ENCODE measurements around the gene KRTAP10-11. TPM values are rescaled to one million over a fixed set of nuclear protein-coding genes. Genes with fewer than 3 reads are reported as not detected.
"Not testable (repeated sequence)": the region's sequence is repeated elsewhere in the genome, so short reads cannot be mapped to it uniquely, and the experiment has no call there.

The KRTAP10-11 gene, protein sequence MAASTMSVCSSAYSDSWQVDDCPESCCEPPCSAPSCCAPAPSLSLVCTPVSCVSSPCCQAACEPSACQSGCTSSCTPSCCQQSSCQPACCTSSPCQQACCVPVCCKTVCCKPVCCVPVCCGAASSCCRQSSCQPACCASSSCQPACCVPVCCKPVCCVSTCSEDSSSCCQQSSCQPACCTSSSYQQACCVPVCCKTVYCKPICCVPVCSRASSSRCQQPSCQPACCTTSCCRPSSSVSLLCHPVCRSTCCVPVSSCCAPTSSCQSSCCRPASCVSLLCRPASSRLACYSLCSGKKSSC
- total RNA-seq: not detected

DNA sequence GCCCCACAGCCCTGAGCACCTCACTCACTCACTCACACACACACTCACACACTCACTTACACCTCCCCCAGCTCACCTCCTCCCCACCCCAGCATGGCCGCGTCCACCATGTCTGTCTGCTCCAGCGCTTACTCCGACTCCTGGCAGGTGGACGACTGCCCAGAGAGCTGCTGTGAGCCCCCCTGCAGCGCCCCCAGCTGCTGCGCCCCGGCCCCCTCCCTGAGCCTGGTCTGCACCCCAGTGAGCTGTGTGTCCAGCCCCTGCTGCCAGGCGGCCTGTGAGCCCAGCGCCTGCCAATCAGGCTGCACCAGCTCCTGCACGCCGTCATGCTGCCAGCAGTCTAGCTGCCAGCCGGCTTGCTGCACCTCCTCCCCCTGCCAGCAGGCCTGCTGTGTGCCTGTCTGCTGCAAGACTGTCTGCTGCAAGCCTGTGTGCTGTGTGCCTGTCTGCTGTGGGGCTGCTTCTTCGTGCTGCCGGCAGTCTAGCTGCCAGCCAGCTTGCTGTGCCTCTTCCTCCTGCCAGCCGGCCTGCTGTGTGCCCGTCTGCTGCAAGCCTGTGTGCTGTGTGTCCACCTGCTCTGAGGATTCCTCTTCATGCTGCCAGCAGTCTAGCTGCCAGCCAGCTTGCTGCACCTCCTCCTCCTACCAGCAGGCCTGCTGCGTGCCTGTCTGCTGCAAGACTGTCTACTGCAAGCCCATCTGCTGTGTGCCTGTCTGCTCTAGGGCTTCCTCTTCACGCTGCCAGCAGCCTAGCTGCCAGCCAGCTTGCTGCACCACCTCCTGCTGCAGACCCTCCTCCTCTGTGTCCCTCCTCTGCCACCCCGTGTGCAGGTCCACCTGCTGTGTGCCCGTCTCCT, at the start of gene KRTAP10-11:
TSS of gene KRTAP10-11 (plus strand) at position 49 of the 856 bp plus-strand sequence. CDS start at position 94, 45 bp downstream.
- not testable (repeated sequence) for ATAC-seq (replicated peaks); H3K27ac Mint-ChIP-seq; H3K36me3 Mint-ChIP-seq (ENCODE audit: low read depth); H3K27me3 Mint-ChIP-seq; H3K4me3 Mint-ChIP-seq; H3K4me1 Mint-ChIP-seq
- peaks cover 20% of the 10 kb centered on the region for H3K9me3 Mint-ChIP-seq

DNA sequence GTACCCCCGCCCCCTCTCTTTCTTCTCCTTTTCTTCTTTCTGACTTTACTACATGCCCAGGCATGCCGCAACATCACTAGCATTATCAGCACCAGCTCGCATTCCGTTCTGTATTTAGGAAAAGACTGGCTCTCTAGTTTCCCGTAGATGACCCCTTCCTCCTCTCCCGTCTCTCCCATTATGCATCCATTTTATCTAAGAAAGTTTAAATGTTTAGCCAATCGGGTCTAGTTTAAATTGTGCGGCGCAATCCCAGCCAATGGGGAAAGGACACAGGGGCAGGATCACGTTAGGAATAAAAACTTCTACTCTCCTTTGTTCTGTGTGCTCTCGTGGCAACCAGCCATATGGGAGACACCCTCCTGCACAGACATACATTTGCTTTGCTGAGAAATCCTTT, 48.2 kb upstream of the KRTAP10-11 start:
- H3K27me3 Mint-ChIP-seq: peaks cover 4% of the 10 kb centered on the region
- peaks cover 5% of the 10 kb centered on the region for H3K9me3 Mint-ChIP-seq
- no peaks in the 10 kb centered on the region for H3K36me3 Mint-ChIP-seq (ENCODE audit: low read depth)
- ATAC-seq (replicated peaks): no peak
- H3K4me3 Mint-ChIP-seq: no peak overlapping the region
- no peaks in the 10 kb centered on the region for H3K4me1 Mint-ChIP-seq
- H3K27ac Mint-ChIP-seq: no peak overlapping the region

DNA sequence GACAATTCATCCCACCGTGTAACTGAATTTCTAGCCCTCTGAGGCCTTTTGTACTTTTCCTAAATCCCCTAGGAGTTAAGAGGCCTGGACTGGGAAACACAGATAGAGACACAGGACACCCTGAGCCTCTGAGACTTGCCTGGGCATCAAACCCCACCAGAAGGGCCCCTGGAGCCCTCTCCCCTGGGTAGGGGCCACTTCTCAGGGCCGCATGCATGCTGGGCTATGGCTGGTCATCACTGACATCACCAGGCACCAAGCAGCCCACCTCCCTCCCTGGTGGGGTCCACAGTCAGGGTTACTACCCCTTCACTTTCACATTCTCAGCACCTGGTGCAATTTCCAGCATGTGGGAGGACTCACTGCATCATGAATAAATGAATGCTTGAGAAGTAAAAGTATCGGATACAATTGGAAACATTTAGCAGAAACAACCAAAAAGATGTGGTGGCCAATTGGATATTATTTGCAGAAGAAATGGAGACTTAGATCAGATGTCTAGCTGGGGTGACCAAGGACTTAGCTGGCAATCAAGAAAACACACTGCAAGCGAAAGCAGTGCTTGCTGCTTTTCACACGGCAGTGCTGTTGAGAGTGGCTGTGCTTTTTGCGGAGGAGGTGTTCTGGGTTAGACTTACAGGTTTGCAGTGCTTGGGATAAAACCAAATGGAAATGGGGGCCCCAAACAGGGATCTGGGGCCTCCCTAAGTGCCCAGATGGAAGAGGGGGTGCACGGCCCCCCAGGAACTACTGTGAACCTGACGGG, 46.8 kb upstream of the KRTAP10-11 start:
- peaks cover 5% of the 10 kb centered on the region for H3K9me3 Mint-ChIP-seq
- H3K36me3 Mint-ChIP-seq (ENCODE audit: low read depth): no peaks in the 10 kb centered on the region
- ATAC-seq (replicated peaks): no peak
- no peak overlapping the region for H3K27ac Mint-ChIP-seq
- H3K4me1 Mint-ChIP-seq: no peaks in the 10 kb centered on the region
- peaks cover 4% of the 10 kb centered on the region for H3K27me3 Mint-ChIP-seq
- H3K4me3 Mint-ChIP-seq: no peak overlapping the region

DNA sequence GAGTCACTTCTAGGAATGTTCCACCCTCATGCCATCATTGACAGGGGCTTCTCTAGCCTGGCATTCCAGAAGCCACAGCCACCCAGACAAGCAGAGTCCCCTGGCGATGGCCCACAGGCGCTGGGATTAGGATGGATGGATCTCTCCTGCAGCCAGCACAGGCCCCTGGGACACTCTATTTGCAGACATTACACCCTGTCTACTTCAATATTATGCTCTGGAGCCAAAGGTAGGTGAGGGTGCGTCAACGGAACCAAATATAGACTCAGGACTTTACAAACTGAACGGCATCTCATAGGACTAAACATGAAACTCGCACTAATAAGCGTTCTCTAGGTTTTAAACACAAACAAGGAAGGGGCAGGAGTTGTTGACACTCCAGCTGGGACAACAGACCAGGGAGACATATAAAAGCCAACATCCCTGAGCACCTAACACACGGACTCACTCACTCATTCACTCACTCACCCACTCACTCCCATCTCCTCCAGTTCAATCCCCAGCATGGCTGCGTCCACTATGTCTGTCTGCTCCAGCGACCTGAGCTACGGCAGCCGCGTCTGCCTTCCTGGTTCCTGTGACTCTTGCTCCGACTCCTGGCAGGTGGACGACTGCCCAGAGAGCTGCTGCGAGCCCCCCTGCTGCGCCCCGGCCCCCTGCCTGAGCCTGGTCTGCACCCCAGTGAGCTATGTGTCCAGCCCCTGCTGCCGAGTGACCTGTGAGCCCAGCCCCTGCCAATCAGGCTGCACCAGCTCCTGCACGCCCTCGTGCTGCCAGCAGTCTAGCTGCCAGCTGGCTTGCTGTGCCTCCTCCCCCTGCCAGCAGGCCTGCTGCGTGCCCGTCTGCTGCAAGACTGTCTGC, 45.9 kb upstream of the KRTAP10-11 start, which contains the start of gene KRTAP10-7:
TSS of gene KRTAP10-7 (plus strand) at position 480 of the 861 bp plus-strand sequence. CDS start at position 505, 25 bp downstream.
- H3K27me3 Mint-ChIP-seq; H3K9me3 Mint-ChIP-seq; H3K27ac Mint-ChIP-seq; ATAC-seq (replicated peaks); H3K4me3 Mint-ChIP-seq; H3K4me1 Mint-ChIP-seq; H3K36me3 Mint-ChIP-seq (ENCODE audit: low read depth): not testable (repeated sequence)

- not testable (repeated sequence) for H3K4me3 Mint-ChIP-seq, H3K9me3 Mint-ChIP-seq
Observed at GRCh38 chr21:44601091-44601490, 45.1 kb upstream of the KRTAP10-11 start.

GRCh38 chr21:44601596-44602462, 44.4 kb upstream of the KRTAP10-11 start:
- no peak for ATAC-seq (replicated peaks)
- Mint-ChIP-seq H3K27ac (no peak overlapping the region), H3K27me3 (peaks cover 4% of the 10 kb centered on the region), H3K4me1 (no peaks in the 10 kb centered on the region), H3K36me3 (ENCODE audit: low read depth) (no peaks in the 10 kb centered on the region), H3K9me3 (peaks cover 8% of the 10 kb centered on the region), H3K4me3 (no peak overlapping the region)

More at GRCh38 chr21:44601091-44601490, 45.1 kb upstream of the KRTAP10-11 start:
- H3K36me3 Mint-ChIP-seq (ENCODE audit: low read depth); H3K27ac Mint-ChIP-seq; ATAC-seq (replicated peaks); H3K27me3 Mint-ChIP-seq; H3K4me1 Mint-ChIP-seq: not testable (repeated sequence)

GRCh38 chr21:44602463-44602850, 43.8 kb upstream of the KRTAP10-11 start:
- H3K4me1 Mint-ChIP-seq: no peaks in the 10 kb centered on the region
- peaks cover 4% of the 10 kb centered on the region for H3K27me3 Mint-ChIP-seq

GRCh38 chr21:44603109-44603875, 42.9 kb upstream of the KRTAP10-11 start:
- Mint-ChIP-seq H3K4me3 (no peak overlapping the region), H3K27ac (no peak overlapping the region), H3K4me1 (no peaks in the 10 kb centered on the region), H3K36me3 (ENCODE audit: low read depth) (no peaks in the 10 kb centered on the region), H3K27me3 (peaks cover 4% of the 10 kb centered on the region), H3K9me3 (peaks cover 8% of the 10 kb centered on the region)
- no peak for ATAC-seq (replicated peaks)

More at GRCh38 chr21:44602463-44602850, 43.8 kb upstream of the KRTAP10-11 start:
- Mint-ChIP-seq H3K9me3 (peaks cover 8% of the 10 kb centered on the region), H3K27ac (no peak overlapping the region), H3K4me3 (no peak overlapping the region), H3K36me3 (ENCODE audit: low read depth) (no peaks in the 10 kb centered on the region)
- ATAC-seq (replicated peaks): no peak

GRCh38 chr21:44603911-44604310, 42.3 kb upstream of the KRTAP10-11 start:
- no peak overlapping the region for H3K27ac Mint-ChIP-seq
- peaks cover 6% of the 10 kb centered on the region for H3K9me3 Mint-ChIP-seq
- no peaks in the 10 kb centered on the region for H3K4me1 Mint-ChIP-seq
- H3K36me3 Mint-ChIP-seq (ENCODE audit: low read depth): no peaks in the 10 kb centered on the region
- H3K4me3 Mint-ChIP-seq: no peak overlapping the region
- ATAC-seq (replicated peaks): no peak
- H3K27me3 Mint-ChIP-seq: no peaks in the 10 kb centered on the region

- ATAC-seq (replicated peaks): no peak
- no peaks in the 10 kb centered on the region for H3K4me1 Mint-ChIP-seq
- no peak overlapping the region for H3K27ac Mint-ChIP-seq
- H3K4me3 Mint-ChIP-seq: no peak overlapping the region
- H3K27me3 Mint-ChIP-seq: no peaks in the 10 kb centered on the region
- H3K36me3 Mint-ChIP-seq (ENCODE audit: low read depth): no peaks in the 10 kb centered on the region
- peaks cover 22% of the 10 kb centered on the region for H3K9me3 Mint-ChIP-seq
Observed at GRCh38 chr21:44606495-44606894, 39.7 kb upstream of the KRTAP10-11 start.

- no peak for ATAC-seq (replicated peaks)
Observed at GRCh38 chr21:44609193-44609592, 37.0 kb upstream of the KRTAP10-11 start.

DNA sequence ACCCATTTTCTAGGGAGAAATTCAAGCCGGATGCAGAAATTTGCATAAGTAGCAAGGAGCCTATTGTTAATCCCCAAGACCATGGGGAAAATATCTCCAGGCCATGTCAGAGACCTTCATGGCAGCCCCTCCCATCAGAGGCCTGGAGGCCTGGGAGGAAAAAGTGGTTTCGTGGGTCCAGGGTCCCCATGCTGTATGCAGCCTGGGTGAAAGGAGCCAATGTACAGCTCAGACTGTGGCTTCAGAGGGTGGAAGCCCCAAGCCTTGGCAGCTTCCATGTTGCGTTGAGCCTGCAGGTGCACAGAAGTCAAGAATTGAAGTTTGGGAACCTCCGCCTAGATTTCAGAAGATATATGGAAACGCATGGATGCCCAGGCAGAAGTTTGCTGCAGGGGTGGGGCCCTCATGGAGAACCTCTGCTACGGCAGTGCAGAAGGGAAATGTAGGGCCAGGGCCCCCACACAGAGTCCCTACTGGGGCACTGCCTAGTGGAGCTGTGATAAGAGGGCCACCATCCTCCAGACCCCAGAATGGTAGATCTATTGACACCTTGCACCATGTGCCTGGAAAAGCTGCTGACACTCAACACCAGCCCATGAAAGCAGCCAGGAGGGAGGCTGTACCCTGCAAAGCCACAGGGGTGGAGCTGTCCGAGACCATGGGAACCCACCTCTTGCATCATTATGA, 35.9 kb upstream of the KRTAP10-11 start:
- not testable (repeated sequence) for H3K4me3 Mint-ChIP-seq; H3K36me3 Mint-ChIP-seq (ENCODE audit: low read depth); H3K27ac Mint-ChIP-seq; H3K27me3 Mint-ChIP-seq; ATAC-seq (replicated peaks); H3K4me1 Mint-ChIP-seq
- H3K9me3 Mint-ChIP-seq: peaks cover 22% of the 10 kb centered on the region

More at GRCh38 chr21:44609193-44609592, 37.0 kb upstream of the KRTAP10-11 start:
- H3K36me3 Mint-ChIP-seq (ENCODE audit: low read depth): no peaks in the 10 kb centered on the region
- no peak overlapping the region for H3K27ac Mint-ChIP-seq
- no peak overlapping the region for H3K4me3 Mint-ChIP-seq
- H3K27me3 Mint-ChIP-seq: no peaks in the 10 kb centered on the region
- H3K9me3 Mint-ChIP-seq: peaks cover 22% of the 10 kb centered on the region
- no peaks in the 10 kb centered on the region for H3K4me1 Mint-ChIP-seq

Measured in activated T-helper 17 cell treated with anti-CD3 and anti-CD28 coated beads, Interleukin-2, amount 50 U/mL, for 72 hours (primary cell).